ENCODE results near the gene ETFRF1.

The ETFRF1 gene

DNA sequence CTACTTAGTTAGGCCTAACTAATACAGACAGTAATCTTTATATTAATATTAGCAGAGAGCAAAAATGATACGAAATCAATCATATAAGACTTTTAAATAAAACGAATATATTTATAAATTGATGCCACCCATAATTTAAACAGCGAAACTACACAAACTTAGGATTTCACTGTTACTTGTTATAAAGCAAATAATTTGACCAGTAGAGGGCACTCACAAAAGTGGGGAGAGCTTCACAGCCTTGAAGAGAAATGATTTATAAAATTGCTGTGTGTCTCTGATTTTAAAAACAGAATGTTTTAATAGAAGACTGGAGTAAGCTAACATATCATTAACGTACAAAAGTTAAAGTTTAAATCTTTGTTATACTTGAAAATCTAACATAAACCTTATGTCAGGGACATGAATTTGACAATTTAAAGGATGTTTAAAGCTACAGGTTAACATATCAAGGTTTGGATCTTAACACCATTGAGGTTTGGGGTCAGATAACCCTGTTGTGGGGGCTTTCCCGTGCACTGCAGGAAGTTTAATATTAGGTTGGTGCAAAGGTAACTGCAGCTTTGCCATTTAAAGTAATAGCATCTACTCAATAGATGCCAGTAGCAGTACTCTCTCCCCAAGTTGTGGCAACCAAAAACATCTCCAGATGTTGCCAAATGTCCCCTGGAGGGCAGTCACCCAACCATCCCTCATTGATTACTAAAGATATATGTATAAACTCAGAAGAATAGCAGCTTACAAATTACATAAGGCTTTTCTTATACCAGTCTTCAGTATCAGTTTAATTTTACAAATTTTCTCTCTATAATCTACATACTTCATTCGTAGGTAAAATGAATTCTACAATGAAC is 46.4 kb downstream of the ETFRF1 start:
- TF ChIP-seq, protein P1, sequence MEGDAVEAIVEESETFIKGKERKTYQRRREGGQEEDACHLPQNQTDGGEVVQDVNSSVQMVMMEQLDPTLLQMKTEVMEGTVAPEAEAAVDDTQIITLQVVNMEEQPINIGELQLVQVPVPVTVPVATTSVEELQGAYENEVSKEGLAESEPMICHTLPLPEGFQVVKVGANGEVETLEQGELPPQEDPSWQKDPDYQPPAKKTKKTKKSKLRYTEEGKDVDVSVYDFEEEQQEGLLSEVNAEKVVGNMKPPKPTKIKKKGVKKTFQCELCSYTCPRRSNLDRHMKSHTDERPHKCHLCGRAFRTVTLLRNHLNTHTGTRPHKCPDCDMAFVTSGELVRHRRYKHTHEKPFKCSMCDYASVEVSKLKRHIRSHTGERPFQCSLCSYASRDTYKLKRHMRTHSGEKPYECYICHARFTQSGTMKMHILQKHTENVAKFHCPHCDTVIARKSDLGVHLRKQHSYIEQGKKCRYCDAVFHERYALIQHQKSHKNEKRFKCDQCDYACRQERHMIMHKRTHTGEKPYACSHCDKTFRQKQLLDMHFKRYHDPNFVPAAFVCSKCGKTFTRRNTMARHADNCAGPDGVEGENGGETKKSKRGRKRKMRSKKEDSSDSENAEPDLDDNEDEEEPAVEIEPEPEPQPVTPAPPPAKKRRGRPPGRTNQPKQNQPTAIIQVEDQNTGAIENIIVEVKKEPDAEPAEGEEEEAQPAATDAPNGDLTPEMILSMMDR (IDR thresholded peaks at IDR 0.05; ENCODE audit: low read depth, low read length) = peak; percentile 66
- peak; percentile 74 to 77 for DNase-seq (ENCODE audit: low read depth in 2 of 2)
- H3K4me3 ChIP-seq (replicated peaks in 1 of 2; ENCODE audit: low read depth in 2 of 2, low read length in 2 of 2) = no peak overlapping the region

DNA sequence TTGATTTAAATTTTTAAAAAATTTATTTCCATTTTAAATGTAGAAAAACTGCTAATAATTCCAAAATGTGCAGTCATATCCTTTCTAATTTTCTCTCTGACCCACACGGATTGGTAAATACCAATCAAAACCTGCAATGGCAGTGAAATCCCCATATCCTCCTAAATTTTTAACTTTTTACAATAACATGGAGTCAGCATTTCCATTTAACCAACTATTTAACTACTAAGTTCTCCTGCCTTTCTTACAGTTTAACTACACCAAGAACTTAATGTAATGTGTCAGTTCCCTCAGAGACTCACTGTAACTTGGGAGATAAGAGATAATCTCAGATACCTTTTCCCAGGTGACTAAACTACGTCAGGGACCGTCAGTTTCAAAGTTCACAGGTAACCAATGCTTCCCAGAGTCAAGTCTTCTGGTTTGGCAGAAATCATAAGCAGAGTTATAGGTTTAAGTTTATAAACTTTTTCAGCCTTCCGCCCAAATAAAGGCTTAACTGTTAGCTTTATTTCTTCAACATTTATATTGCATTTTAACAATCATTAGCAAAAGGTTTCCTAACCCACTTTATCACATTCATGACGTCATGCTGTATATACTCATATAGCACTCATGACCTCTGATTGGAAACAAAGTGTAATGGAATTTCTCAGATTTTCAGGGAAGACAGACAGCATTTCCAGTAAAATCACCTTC is 48.1 kb downstream of the ETFRF1 start:
- TF ChIP-seq, protein P1 (IDR thresholded peaks at IDR 0.05; ENCODE audit: low read depth, low read length) = no peak
- DNase-seq (ENCODE audit: low read depth in 2 of 2) = peak; percentile 25 to 41
- no peak overlapping the region for H3K4me3 ChIP-seq (replicated peaks in 1 of 2; ENCODE audit: low read depth in 2 of 2, low read length in 2 of 2)

DNA sequence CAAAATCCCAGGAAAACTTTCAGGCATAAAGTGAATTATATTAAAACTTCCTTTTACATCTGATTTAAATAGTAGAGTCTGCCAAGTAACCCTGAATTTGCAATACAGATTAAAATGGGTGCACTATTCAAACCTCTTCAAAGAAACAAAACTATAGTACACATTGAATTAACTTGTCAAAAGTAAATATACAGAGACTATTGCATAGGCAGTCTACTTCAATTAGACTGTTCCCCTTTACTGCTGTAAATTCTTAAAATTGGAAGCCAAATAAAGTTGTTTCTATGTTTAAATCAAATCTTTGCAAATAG is 48.6 kb downstream of the ETFRF1 start:
- TF ChIP-seq, protein P1 (IDR thresholded peaks at IDR 0.05; ENCODE audit: low read depth, low read length) = no peak
- no peak for DNase-seq (ENCODE audit: low read depth in 2 of 2)
- no peak overlapping the region for H3K4me3 ChIP-seq (replicated peaks in 1 of 2; ENCODE audit: low read depth in 2 of 2, low read length in 2 of 2)

DNA sequence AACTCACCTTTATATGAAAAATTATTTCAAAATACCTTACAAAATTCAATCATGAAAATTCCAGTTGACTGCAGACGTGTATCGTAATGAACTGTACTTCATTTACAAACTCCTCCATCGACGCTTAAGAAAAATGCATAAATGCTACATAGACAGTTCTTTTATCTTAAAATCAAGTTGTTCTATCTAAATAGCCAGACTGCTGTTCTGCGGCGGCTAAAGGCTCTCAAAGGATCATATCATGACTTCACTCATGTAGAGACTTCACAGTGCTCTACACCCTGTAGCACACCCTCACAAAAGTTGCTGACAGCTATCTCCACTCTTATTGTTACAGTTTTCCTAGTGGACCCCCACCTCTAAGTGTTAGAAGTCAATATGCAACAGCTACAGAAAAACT is 50.5 kb downstream of the ETFRF1 start:
- no peak overlapping the region for H3K4me3 ChIP-seq (replicated peaks in 1 of 2; ENCODE audit: low read depth in 2 of 2, low read length in 2 of 2)
- no peak for DNase-seq (ENCODE audit: low read depth in 2 of 2)
- TF ChIP-seq, protein P1 (IDR thresholded peaks at IDR 0.05; ENCODE audit: low read depth, low read length) = no peak

DNA sequence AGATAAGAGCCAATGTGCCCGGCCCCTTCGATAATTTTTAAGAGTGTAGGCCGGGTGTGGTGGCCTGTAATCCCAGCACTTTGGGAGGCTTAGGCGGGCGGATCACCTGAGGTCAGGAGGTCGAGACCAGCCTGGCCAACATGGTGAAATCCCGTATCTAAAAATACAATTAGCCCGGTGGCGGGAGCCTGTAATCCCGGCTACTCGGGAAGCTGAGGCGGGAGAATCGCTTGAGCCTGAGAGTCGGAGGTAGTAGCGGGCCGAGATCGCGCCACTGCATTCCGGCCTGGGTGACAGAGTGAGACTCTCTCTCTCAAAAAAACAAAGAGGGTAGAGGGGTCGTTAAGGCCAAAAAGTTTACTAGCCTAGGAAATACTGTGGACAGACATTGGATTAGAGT is 53.1 kb downstream of the ETFRF1 start:
- no peak for DNase-seq (ENCODE audit: low read depth in 2 of 2)
- no peak overlapping the region for H3K4me3 ChIP-seq (replicated peaks in 1 of 2; ENCODE audit: low read depth in 2 of 2, low read length in 2 of 2)
- TF ChIP-seq, protein P1 (IDR thresholded peaks at IDR 0.05; ENCODE audit: low read depth, low read length) = no peak

DNA sequence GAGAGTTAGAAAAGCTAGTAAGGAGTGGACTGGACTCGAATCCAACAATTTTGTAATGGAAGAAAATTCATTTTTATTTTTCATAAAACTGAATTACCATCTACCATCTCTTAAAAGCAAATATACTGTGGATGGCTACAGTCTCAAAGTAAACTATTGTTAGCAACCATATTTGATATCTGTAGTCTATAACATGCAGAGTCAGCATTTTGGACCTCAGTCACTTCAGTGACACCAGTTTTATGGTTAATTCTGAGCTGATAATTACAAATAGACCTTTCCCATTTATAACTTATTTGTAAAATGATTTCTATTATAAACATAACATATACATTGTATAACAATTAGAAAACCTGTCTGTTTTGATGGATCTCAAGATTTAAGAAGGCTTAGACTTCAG is 53.7 kb downstream of the ETFRF1 start:
- no peak for DNase-seq (ENCODE audit: low read depth in 2 of 2)
- TF ChIP-seq, protein P1 (IDR thresholded peaks at IDR 0.05; ENCODE audit: low read depth, low read length) = no peak
- no peak overlapping the region for H3K4me3 ChIP-seq (replicated peaks in 1 of 2; ENCODE audit: low read depth in 2 of 2, low read length in 2 of 2)

All from cardiac fibroblast (primary cell).